PC-3 (cell line): ENCODE data around the gene BRF1.

ENCODE experiments used
- EZH2 ChIP-seq: fragments of 300-600 bp; sonication (generic); IDR thresholded peaks from one replicate; pipeline ENCODE4 v1.6.1; 2017; ENCODE audit warnings: antibody characterized with exemption, mild to moderate bottlenecking, low read length; ENCODE audit not compliant: unreplicated experiment
- EZH2phosphoT487 ChIP-seq: fragments of 300-600 bp; sonication (generic); IDR thresholded peaks from 2 replicates; pipeline ENCODE4 v1.6.1; 2018; ENCODE audit warnings: mild to moderate bottlenecking, antibody characterized with exemption, low read length, borderline replicate concordance
- TF ChIP-seq, protein P1 (sequence below): fragments of 300-600 bp; sonication (generic); conservative IDR thresholded peaks from 2 replicates; pipeline ENCODE4 v1.5.1; 2017; ENCODE audit warnings: antibody characterized with exemption, low read depth, mild to moderate bottlenecking, low read length

- TF ChIP-seq, protein P1, sequence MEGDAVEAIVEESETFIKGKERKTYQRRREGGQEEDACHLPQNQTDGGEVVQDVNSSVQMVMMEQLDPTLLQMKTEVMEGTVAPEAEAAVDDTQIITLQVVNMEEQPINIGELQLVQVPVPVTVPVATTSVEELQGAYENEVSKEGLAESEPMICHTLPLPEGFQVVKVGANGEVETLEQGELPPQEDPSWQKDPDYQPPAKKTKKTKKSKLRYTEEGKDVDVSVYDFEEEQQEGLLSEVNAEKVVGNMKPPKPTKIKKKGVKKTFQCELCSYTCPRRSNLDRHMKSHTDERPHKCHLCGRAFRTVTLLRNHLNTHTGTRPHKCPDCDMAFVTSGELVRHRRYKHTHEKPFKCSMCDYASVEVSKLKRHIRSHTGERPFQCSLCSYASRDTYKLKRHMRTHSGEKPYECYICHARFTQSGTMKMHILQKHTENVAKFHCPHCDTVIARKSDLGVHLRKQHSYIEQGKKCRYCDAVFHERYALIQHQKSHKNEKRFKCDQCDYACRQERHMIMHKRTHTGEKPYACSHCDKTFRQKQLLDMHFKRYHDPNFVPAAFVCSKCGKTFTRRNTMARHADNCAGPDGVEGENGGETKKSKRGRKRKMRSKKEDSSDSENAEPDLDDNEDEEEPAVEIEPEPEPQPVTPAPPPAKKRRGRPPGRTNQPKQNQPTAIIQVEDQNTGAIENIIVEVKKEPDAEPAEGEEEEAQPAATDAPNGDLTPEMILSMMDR = no peak
- TF ChIP-seq EZH2 (no peak), EZH2phosphoT487 (no peak)
Measured at GRCh38 chr14:105335735-105336476, 35.1 kb upstream of the BRF1 start.
